ENCODE results near the gene SUSD5.

DNA sequence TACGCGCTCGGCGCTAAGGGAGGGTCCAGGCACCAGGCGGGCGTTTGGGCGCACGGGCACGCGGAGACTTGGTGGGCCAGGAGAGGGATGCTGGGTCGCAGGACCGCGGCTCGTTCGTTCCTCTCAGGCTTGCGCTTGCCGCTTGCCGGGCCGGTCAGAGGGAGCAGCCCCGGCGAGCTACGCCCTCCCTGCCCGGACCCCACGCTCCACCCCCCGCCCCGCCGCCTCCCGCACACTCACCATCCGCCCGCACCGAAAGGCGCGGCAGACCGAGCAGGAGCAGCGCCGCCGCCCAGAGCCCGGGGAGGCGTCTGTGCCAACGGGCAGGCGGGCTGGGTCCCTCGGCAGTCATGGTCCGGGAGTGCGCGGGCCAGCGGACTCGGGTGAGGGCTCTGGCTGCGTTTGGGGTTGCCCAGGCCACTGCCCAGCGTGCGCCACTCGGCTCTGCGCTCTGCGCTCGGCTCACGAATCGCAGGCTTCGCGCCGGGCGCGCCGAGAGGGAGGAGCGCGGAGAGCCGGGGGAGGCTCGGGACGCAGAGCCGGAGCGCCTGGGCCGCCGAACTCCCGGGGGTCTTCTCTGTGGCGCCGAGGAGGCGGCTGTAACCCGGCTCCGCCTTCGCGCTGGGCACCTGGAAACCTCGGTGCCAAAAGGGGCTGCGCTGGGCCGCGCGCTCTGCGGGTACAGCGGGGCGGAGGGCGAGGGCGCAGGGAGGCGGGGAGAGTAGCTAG is at the start of gene SUSD5:
- no peak for TF ChIP-seq RFX5 (IDR thresholded peaks at IDR 0.05; ENCODE audit: low read length)
- no peak for TF ChIP-seq EZH2phosphoT487 (IDR thresholded peaks at IDR 0.05; ENCODE audit: borderline replicate concordance, low read depth)
- TF ChIP-seq SMC3 (IDR thresholded peaks at IDR 0.05; ENCODE audit: low read depth, low read length): no peak
- TF ChIP-seq MXI1 (IDR thresholded peaks at IDR 0.05; ENCODE audit: low read depth, low read length): no peak
- no peak for TF ChIP-seq EP300 (IDR thresholded peaks at IDR 0.05; ENCODE audit: borderline replicate concordance in 1 of 2, low read depth in 1 of 2, low read length in 1 of 2)
- TF ChIP-seq NFIC (IDR thresholded peaks at IDR 0.05; ENCODE audit: borderline replicate concordance): no peak
- no peak for TF ChIP-seq CTCF (IDR thresholded peaks at IDR 0.05)
- TF ChIP-seq RAD21 (IDR thresholded peaks at IDR 0.05; ENCODE audit: low read length): no peak
- no peak for TF ChIP-seq POLR2AphosphoS5 (IDR thresholded peaks at IDR 0.05; ENCODE audit: low read depth, low read length)
- no peak for TF ChIP-seq RXRA (IDR thresholded peaks at IDR 0.05; ENCODE audit: borderline replicate concordance, low read depth)
- TF ChIP-seq ELF1 (IDR thresholded peaks at IDR 0.05): no peak

All from SK-N-SH (cell line).